AG04450 (cell line): Measurements from ENCODE around the gene MIF. TPM values are rescaled to one million over a fixed set of nuclear protein-coding genes. Genes with fewer than 3 reads are reported as not detected.

ENCODE experiments used
- CTCF ChIA-PET: fragments of 300-600, 350-600 bp; formaldehyde crosslinking; extraction: SDS; loops from one replicate; lab custom pipeline; 2022; ENCODE audit warnings: antibody characterized with exemption, inconsistent platforms; lab: Charles Lee
- POLR2A ChIA-PET: fragments of 350-600 bp; formaldehyde crosslinking; extraction: SDS; loops from one replicate; lab custom pipeline; 2021; ENCODE audit warnings: antibody characterized with exemption, inconsistent platforms; lab: Yijun Ruan, JAX
- DNase-seq: peaks from one replicate; pipeline ENCODE4 v3.0.0-alpha.2; 2011; ENCODE audit warnings: low read depth, low spot score
- H3K27ac ChIP-seq: one replicate; pipeline ENCODE4 v1.5.1; 2012; ENCODE audit warnings: low read depth, low read length, control low read depth
- H3K27me3 ChIP-seq: one replicate; pipeline ENCODE4 v1.6.0; 2012; ENCODE audit warnings: low read length; ENCODE audit not compliant: control insufficient read depth, insufficient read depth
- H3K4me3 ChIP-seq: 2 replicates; pipeline ENCODE4 v1.5.1; 2011; ENCODE audit warnings: mild to moderate bottlenecking, low read depth, low read length, control low read depth
- H3K9me3 ChIP-seq: 2 replicates; pipeline ENCODE4 v1.5.1; 2012; ENCODE audit warnings: low read length; ENCODE audit not compliant: control insufficient read depth, insufficient read depth
- CTCF ChIP-seq: IDR thresholded peaks from 2 replicates; pipeline ENCODE4 v1.5.1; 2011; ENCODE audit warnings: low read depth, low read length, control low read depth, inconsistent platforms
- polyA plus RNA-seq: library from polyadenylated mRNA; depleted of rRNA; stranded (reverse); fragments of >200 nt; gene quantifications from 2 replicates; pipeline ENCODE4 v1.2.3, GENCODE V29; 2011

MIF gene
- polyA plus RNA-seq, 1 experiment: 154 TPM

GRCh38 chr22:23893121-23893944 lies 850 bp upstream of the MIF start:
- no peaks in the 10 kb centered on the region for H3K27me3 ChIP-seq
- peak overlapping the region; percentile 85 for H3K4me3 ChIP-seq
- peak overlapping the region; percentile 77 for H3K27ac ChIP-seq
- TF ChIP-seq CTCF: no peak
- POLR2A ChIA-PET: interaction anchor here (1.0 to 2.6 kb wide), 6 partner anchors 20 to 49 kb away, joined by 3 to 23 read pairs (median 8); partner anchors contain the start of gene SLC2A11
- CTCF ChIA-PET: interaction anchor here (0.6 to 2.4 kb wide), 18 partner anchors 9 to 312 kb away, joined by 3 to 20 read pairs (median 4); partner anchors contain the start of gene SLC2A11
- DNase-seq: no peak
- H3K9me3 ChIP-seq: no peaks in the 10 kb centered on the region; the same call in 1 of the 2 replicates

- DNase-seq: peak; percentile 21
- H3K27ac ChIP-seq: peak overlapping the region; percentile 97
- POLR2A ChIA-PET: interaction anchor here (0.6 to 2.6 kb wide), 8 partner anchors 19 to 51 kb away, joined by 3 to 23 read pairs (median 4); partner anchors contain the start of gene SLC2A11
- CTCF ChIA-PET: interaction anchor here (0.6 to 2.4 kb wide), 18 partner anchors 9 to 147 kb away, joined by 3 to 20 read pairs (median 5); partner anchors contain the start of gene SLC2A11
- H3K9me3 ChIP-seq: no peaks in the 10 kb centered on the region; the same call in 1 of the 2 replicates
- no peaks in the 10 kb centered on the region for H3K27me3 ChIP-seq
- TF ChIP-seq CTCF: peak; percentile 41
- H3K4me3 ChIP-seq: peak overlapping the region; percentile 85
Measured at GRCh38 chr22:23894710-23895598, 771 bp downstream of the MIF start.

GRCh38 chr22:23895599-23896144 lies 1.5 kb downstream of the MIF start:
- no peak for DNase-seq
- POLR2A ChIA-PET: no interaction called here
- H3K27ac ChIP-seq: peak overlapping the region; percentile 47
- H3K4me3 ChIP-seq: peak overlapping the region; percentile 85
- H3K9me3 ChIP-seq: no peaks in the 10 kb centered on the region; the same call in 1 of the 2 replicates
- CTCF ChIA-PET: no interaction called here
- no peak for TF ChIP-seq CTCF
- no peaks in the 10 kb centered on the region for H3K27me3 ChIP-seq

- H3K27ac ChIP-seq: no peak overlapping the region
- ChIA-PET POLR2A (no interaction called here), CTCF (no interaction called here)
- TF ChIP-seq CTCF: no peak
- H3K27me3 ChIP-seq: no peaks in the 10 kb centered on the region
- no peaks in the 10 kb centered on the region; the same call in 1 of the 2 replicates for H3K9me3 ChIP-seq
- H3K4me3 ChIP-seq: no peak overlapping the region; the same call in 1 of the 2 replicates
- DNase-seq: no peak
Measured at GRCh38 chr22:23896166-23896522, 2.0 kb downstream of the MIF start.
